CD4-positive, alpha-beta T cell treated with Interleukin-4 for 1 hour (primary cell): ENCODE data around the gene DZIP1L.
"Not testable (repeated sequence)": the region's sequence is repeated elsewhere in the genome, so short reads cannot be mapped to it uniquely, and the experiment has no call there.

Experiments used
- DNase-seq, 2 donors: peaks; one replicate each; pipeline ENCODE4 v3.0.0-alpha.2; 2020 to 2022

DZIP1L gene

GRCh38 chr3:138114431-138114918, 933 bp downstream of the DZIP1L start:
- no peak for DNase-seq

GRCh38 chr3:138113326-138113725, 2.1 kb downstream of the DZIP1L start:
- no peak for DNase-seq

- DNase-seq = no peak
These were observed 3.0 kb downstream of the DZIP1L start for GRCh38 chr3:138112362-138112761.

- DNase-seq = no peak
These were observed 9.8 kb downstream of the DZIP1L start for GRCh38 chr3:138105598-138105997.

- DNase-seq = no peak
These were observed 11.9 kb downstream of the DZIP1L start for GRCh38 chr3:138103466-138103865.

- not testable (repeated sequence) for DNase-seq
These were observed 14.0 kb downstream of the DZIP1L start for GRCh38 chr3:138101351-138101940.

GRCh38 chr3:138099417-138099816, 16.0 kb downstream of the DZIP1L start:
- no peak for DNase-seq

- DNase-seq = no peak
These were observed 17.9 kb downstream of the DZIP1L start for GRCh38 chr3:138097192-138098172.

GRCh38 chr3:138093721-138094120, 21.7 kb downstream of the DZIP1L start:
- DNase-seq = no peak

- no peak for DNase-seq
These were observed 23.4 kb downstream of the DZIP1L start for GRCh38 chr3:138092023-138092422.

- DNase-seq = no peak
These were observed 26.3 kb downstream of the DZIP1L start for GRCh38 chr3:138089091-138089490.

- not testable (repeated sequence) for DNase-seq
These were observed 29.7 kb downstream of the DZIP1L start for GRCh38 chr3:138085745-138086144.

GRCh38 chr3:138084196-138084595, 31.2 kb downstream of the DZIP1L start:
- no peak for DNase-seq

- no peak for DNase-seq
These were observed 32.4 kb downstream of the DZIP1L start for GRCh38 chr3:138082992-138083386.

GRCh38 chr3:138082085-138082991, 33.1 kb downstream of the DZIP1L start:
- DNase-seq = peak in 1 of 2 donors; percentile 9

GRCh38 chr3:138081371-138082084, 33.9 kb downstream of the DZIP1L start:
- no peak for DNase-seq

- no peak for DNase-seq
These were observed 35.5 kb downstream of the DZIP1L start for GRCh38 chr3:138079901-138080300.

GRCh38 chr3:138078901-138079344, 36.5 kb downstream of the DZIP1L start:
- peak in 1 of 2 donors; percentile 33 for DNase-seq

- no peak for DNase-seq
These were observed 37.3 kb downstream of the DZIP1L start for GRCh38 chr3:138078096-138078495.

GRCh38 chr3:138072796-138073195, 42.6 kb downstream of the DZIP1L start:
- no peak for DNase-seq

- no peak for DNase-seq
These were observed 45.4 kb downstream of the DZIP1L start for GRCh38 chr3:138070006-138070405.

GRCh38 chr3:138068579-138069174, 46.7 kb downstream of the DZIP1L start:
- DNase-seq = peak; percentile 63 to 65
